H1 (cell line): ENCODE data around the gene TIGD2. TPM values are rescaled to one million over a fixed set of nuclear protein-coding genes. Genes with fewer than 3 reads are reported as not detected.

Experiments used
- ATF2 ChIP-seq: IDR thresholded peaks from 2 replicates; pipeline ENCODE4 v1.6.1; 2012; ENCODE audit warnings: low read length, inconsistent platforms
- BACH1 ChIP-seq: IDR thresholded peaks from 2 replicates; pipeline ENCODE4 v1.6.1; 2012; ENCODE audit warnings: low read length, improper control_type of control experiment
- CBX8 ChIP-seq: fragments of 300-800, 300-1000 bp; sonication (generic); IDR thresholded peaks from 2 replicates; pipeline ENCODE4 v1.7.1; 2016; ENCODE audit warnings: low read depth, low read length, borderline replicate concordance
- CTBP2 ChIP-seq: IDR thresholded peaks from 2 replicates; pipeline ENCODE4 v1.7.0; 2011; ENCODE audit warnings: borderline replicate concordance, mild to moderate bottlenecking, moderate library complexity, mixed read lengths, low read length; ENCODE audit not compliant: insufficient read depth, insufficient read length
- SIRT6 ChIP-seq: IDR thresholded peaks from one replicate; pipeline ENCODE4 v1.7.1; 2012; ENCODE audit warnings: low read length, inconsistent platforms
- SIX5 ChIP-seq: IDR thresholded peaks from 2 replicates; pipeline ENCODE4 v1.6.1; 2011; ENCODE audit warnings: mild to moderate bottlenecking, low read depth, low read length
- SP2 ChIP-seq: IDR thresholded peaks from 2 replicates; pipeline ENCODE4 v1.6.1; 2012; ENCODE audit warnings: mild to moderate bottlenecking, low read length, inconsistent platforms
- TAF7 ChIP-seq: optimal IDR thresholded peaks from 2 replicates; pipeline ENCODE3; 2011; ENCODE audit warnings: low read depth, mild to moderate bottlenecking, inconsistent platforms, low read length, moderate library complexity, borderline replicate concordance
- polyA plus RNA-seq, 7 experiments: library from polyadenylated mRNA; depleted of rRNA in 3 of 7; stranded (reverse) in 5 of 7; unstranded in 2 of 7; fragments of >200 nt in 5 of 7; fragments of 200-250 nt in 2 of 7; gene quantifications; 1 replicate in 5 of 7; 2 replicates in 1 of 7; 4 replicates in 1 of 7; pipeline versions ENCODE4 v1.2.1 to v1.2.3, GENCODE V29; 2011 to 2013; ENCODE audit warnings: missing spikeins in 2 of 7, mixed read lengths in 2 of 7
- total RNA-seq: library from RNA; stranded (reverse); fragmentation: NEBNext Ultra II Directional; extraction: Animal tissue kit (Norgen Biotek cat#: 25700); gene quantifications from 2 replicates; pipeline ENCODE4 v1.2.1, GENCODE V29; 2021

TIGD2 gene
- total and polyA plus RNA-seq, 2 of the 8 experiments (the other 6 are each of a cell fraction or from before 2014, with no cell fraction given): 2.4 to 5.7 TPM

GRCh38 chr4:89157488-89158024 lies 46.2 kb downstream of the TIGD2 start (continued):
- TF ChIP-seq CTBP2 (no peak), CBX8 (no peak), TAF7 (no peak), SIRT6 (no peak), SIX5 (no peak), SP2 (no peak), ATF2 (no peak), BACH1 (no peak)
